ENCODE measurements around the gene DRAP1. TPM values are rescaled to one million over a fixed set of nuclear protein-coding genes. Genes with fewer than 3 reads are reported as not detected.
A peak's percentile ranks its signal among the peaks of the same experiment; 100 is the strongest.

DRAP1 gene
- total and polyA plus RNA-seq, 9 of the 15 experiments (the other 6 are each of a cell fraction or from before 2014, with no cell fraction given): 9.6 to 200 (median 92.9) TPM

- TF ChIP-seq E2F8 (IDR thresholded peaks at IDR 0.05; ENCODE audit: low read depth, partially characterized antibody) (peak; percentile 99), MAX (CRISPR knock-in tag; IDR thresholded peaks at IDR 0.05) (peak; percentile 13; the same call in 1 of the 2 replicates), CTBP1 (IDR thresholded peaks at IDR 0.05; ENCODE audit: borderline replicate concordance) (peak; percentile 65; the same call in 1 of the 2 replicates), POLR2G (IDR thresholded peaks at IDR 0.05; ENCODE audit: low read depth, low read length) (peak; percentile 64), ZBTB49 (CRISPR knock-in tag; IDR thresholded peaks at IDR 0.05; ENCODE audit: borderline replicate concordance) (no peak), CTCFL (IDR thresholded peaks at IDR 0.05; ENCODE audit: borderline replicate concordance, insufficient read depth, low read depth, low read length, poor library complexity, severe bottlenecking) (peak; percentile 31), ZKSCAN1 (IDR thresholded peaks at IDR 0.05; ENCODE audit: low read depth, low read length) (peak; percentile 56; the same call in 1 of the 2 replicates), CBX1 (IDR thresholded peaks at IDR 0.05; ENCODE audit: low read depth) (no peak), SREBF2 (CRISPR knock-in tag; IDR thresholded peaks at IDR 0.05) (no peak), POLR2B (IDR thresholded peaks at IDR 0.05; ENCODE audit: low read depth, partially characterized antibody) (no peak), NRF1 (conservative IDR thresholded peaks at IDR 0.05 in 1 of 2, IDR thresholded peaks at IDR 0.05 in 1 of 2) (peak; percentile 30 to 43; a peak in 3 of 4 replicates), ESRRA (IDR thresholded peaks at IDR 0.05; ENCODE audit: borderline replicate concordance, low read depth) (peak; percentile 82), ETV1 (tag; conservative IDR thresholded peaks at IDR 0.05; ENCODE audit: low read depth) (peak; percentile 84), MCM2 (IDR thresholded peaks at IDR 0.05; ENCODE audit: low read depth) (no peak), ADNP (tag; IDR thresholded peaks at IDR 0.05) (no peak), E2F6 (IDR thresholded peaks at IDR 0.05; ENCODE audit: borderline replicate concordance in 1 of 2, extremely low read depth in 1 of 2, insufficient read depth in 1 of 2, insufficient read length in 1 of 2, low read depth in 1 of 2, low read length in 1 of 2, poor library complexity in 1 of 2, severe bottlenecking in 1 of 2) (peak; percentile 84 to 91)
Observed at GRCh38 chr11:65911682-65912568, 7.3 kb upstream of the DRAP1 start (continued).
